ENCODE data around the gene SERINC3.

The SERINC3 gene

DNA sequence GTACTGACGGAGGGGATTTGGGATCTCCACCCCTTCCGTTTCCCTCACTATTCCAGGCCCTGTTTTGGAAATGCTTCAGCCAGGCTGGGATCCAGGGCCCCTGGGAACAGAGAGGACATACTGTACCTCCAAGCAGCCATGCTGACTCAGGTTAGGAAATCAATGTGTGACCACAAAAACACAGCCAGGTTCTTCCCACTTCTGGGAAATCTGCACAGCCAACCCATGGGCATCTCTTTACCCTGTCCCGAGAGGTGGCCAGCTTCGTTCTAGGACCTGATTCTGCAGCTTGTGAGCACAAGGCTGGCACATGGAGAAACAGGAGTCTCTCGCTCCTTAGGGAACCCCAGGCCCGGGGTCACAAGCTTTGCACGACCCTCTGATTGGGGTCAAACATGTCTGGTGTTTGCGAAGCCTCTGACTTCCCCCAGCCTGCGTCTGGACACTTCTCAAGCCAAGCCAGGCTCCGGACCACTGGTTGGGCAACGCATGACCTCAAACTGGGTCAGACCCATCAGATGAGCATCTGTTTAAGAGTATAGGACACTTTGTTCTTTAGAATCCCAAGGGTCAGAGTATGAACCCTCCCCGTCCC is 54.5 kb downstream of the SERINC3 start:
- DNase-seq (ENCODE audit: low read depth in 3 of 3, low spot score in 1 of 3), result no peak

DNA sequence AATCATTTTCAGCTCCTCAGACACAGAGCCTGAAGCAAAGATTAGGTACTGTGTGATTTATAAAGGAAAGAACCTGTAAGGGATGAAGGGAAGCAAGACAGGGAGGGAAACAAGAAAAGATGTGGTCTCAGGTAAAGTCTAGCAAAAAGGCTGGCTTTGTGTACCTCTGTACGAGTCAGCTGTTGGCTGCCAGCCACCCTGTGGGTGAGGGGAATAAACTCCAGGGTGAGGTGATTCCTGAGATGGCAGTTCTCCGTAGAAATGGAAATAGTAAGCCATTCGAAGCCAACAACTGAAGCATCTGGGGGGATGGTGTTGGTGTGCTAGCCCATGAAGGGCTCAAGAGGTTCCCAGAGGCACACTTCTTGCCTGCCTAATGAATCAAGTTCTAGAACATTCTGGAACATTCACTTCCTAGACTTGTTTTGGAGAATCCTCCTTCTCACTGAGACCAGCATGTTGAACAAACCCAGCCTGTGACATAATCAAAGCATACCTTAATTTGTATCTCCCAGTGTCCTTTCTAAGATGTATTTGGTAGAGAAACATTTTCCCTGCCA is 56.8 kb downstream of the SERINC3 start:
- DNase-seq (ENCODE audit: low read depth in 3 of 3, low spot score in 1 of 3), result no peak

DNA sequence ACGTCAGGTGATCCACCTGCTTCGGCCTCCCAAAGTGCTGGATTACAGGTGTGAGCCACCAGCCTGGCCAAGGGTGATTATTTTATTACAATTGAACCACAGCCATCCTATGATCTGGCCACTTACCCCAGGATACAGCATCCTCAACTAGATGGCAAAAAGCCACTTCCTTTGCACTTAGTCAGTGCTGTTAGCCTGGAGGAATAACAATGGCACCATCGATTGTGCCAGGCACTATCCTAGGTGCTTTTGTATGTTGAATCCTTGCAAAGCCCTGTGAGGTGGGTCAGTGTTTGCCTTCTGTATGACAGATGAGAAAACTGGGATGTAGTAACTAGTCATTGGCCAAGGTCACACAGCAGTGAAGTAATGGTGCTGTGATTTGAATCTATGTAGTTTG is 57.4 kb downstream of the SERINC3 start:
- no peak for DNase-seq (ENCODE audit: low read depth in 3 of 3, low spot score in 1 of 3)

DNA sequence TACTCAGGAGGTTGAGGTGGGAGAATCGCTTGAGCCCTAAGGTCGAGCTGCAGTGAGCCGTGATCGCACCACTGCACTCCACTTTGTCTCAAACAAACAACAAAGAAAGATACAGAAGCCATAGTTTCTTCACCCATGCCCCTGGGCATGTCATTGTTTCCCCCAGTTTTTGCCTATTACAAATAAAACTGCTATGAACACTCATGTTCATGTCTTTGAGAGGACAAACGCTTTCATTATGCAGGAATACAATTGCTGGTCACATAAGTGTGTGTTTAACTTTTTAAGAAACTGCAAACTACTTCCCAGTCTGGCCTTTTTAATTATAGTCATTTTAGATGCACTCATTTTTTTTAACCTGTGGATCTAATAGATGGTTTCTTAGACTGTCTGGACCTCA is 58.4 kb downstream of the SERINC3 start:
- DNase-seq (ENCODE audit: low read depth in 3 of 3, low spot score in 1 of 3), result no peak

DNA sequence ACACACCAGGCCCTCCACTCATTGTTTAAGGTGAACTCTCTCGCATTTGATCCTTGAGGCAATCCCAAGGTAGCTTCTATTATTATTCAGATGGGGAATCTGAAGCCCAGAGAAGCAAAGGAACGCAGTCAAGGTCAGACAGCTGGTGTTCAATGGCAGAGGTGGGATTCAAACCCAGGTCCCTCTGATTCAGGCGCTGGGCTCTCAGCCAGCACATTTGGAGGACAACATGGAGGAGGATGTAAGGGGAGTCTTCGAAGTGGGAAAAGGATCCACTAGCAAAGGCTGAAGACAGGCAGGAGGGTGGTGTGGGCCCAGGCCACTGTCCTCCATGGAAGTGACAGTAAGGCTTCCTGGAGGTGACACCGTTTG is 60.1 kb downstream of the SERINC3 start:
- no peak for DNase-seq (ENCODE audit: low read depth in 3 of 3, low spot score in 1 of 3)

GRCh38 chr20:44461142-44461802 is 60.6 kb downstream of the SERINC3 start:
- no peak for DNase-seq (ENCODE audit: low read depth in 3 of 3, low spot score in 1 of 3)

GRCh38 chr20:44460795-44461141 is 61.1 kb downstream of the SERINC3 start:
- DNase-seq (ENCODE audit: low read depth in 3 of 3, low spot score in 1 of 3), result no peak

GRCh38 chr20:44459271-44459670 is 62.6 kb downstream of the SERINC3 start:
- DNase-seq (ENCODE audit: low read depth in 3 of 3, low spot score in 1 of 3), result no peak

- no peak for DNase-seq (ENCODE audit: low read depth in 3 of 3, low spot score in 1 of 3)
Observed at GRCh38 chr20:44457016-44457415, 64.9 kb downstream of the SERINC3 start.

- no peak for DNase-seq (ENCODE audit: low read depth in 3 of 3, low spot score in 1 of 3)
Observed at GRCh38 chr20:44456611-44457010, 65.3 kb downstream of the SERINC3 start.

GRCh38 chr20:44455126-44455525 is 66.7 kb downstream of the SERINC3 start:
- no peak for DNase-seq (ENCODE audit: low read depth in 3 of 3, low spot score in 1 of 3)

DNA sequence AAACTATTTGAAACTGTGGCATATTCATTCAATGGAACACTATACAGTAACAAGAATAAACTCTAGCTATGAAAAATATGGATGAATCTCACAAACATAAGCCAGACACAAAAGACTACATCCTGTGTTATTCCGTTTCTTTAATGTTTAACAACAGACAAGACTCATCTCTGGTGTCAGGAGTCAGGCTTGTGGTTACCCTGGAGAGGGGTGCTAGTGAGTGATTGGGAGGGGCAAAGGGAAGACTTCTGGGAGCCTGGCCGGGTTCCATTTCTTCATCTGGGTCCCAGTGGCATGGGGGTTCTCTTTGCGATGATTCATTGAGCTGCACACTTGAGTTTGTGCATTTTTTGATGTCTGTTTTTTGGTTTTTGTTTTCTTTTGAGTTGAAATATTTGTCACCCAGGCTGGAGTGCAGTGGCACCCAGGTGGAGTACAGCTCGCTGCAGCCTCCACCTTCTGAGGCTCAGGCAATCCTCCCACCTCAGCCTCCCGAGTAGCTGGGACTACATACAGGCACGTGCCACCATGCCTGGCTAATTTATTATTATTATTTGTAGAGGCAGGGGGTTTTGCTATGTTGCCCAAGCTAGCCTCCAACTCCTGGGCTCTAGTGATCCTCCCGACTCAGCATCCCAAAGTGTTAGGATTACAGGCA is 67.4 kb downstream of the SERINC3 start:
- DNase-seq (ENCODE audit: low read depth in 3 of 3, low spot score in 1 of 3), result no peak

- no peak for DNase-seq (ENCODE audit: low read depth in 3 of 3, low spot score in 1 of 3)
Observed at GRCh38 chr20:44450903-44451450, 70.9 kb downstream of the SERINC3 start.

- no peak for DNase-seq (ENCODE audit: low read depth in 3 of 3, low spot score in 1 of 3)
Observed at GRCh38 chr20:44450281-44450889, 71.5 kb downstream of the SERINC3 start.

GRCh38 chr20:44449864-44450263 is 72.0 kb downstream of the SERINC3 start:
- DNase-seq (ENCODE audit: low read depth in 3 of 3, low spot score in 1 of 3), result no peak

GRCh38 chr20:44448753-44449546 is 72.9 kb downstream of the SERINC3 start:
- DNase-seq (ENCODE audit: low read depth in 3 of 3, low spot score in 1 of 3), result no peak

- DNase-seq (ENCODE audit: low read depth in 3 of 3, low spot score in 1 of 3), result no peak
Observed at GRCh38 chr20:44447827-44448419, 73.9 kb downstream of the SERINC3 start.
